Tibial nerve (tissue), 3 donors: Measurements from ENCODE around the gene RASSF8.

ENCODE experiments used
- CTCF ChIP-seq, 5 experiments: fragments of 200-600 bp in 3 of 5; fragments of 450-650 bp in 2 of 5; sonication (generic) in 3 of 5; IDR thresholded peaks; one replicate each; pipeline ENCODE4 v1.5.1; 2016 to 2019; ENCODE audit warnings: antibody characterized with exemption in 5 of 5, mild to moderate bottlenecking in 3 of 5, moderate library complexity in 2 of 5
- POLR2A ChIP-seq, 2 donors: fragments of 450-650 bp; IDR thresholded peaks; one replicate each; pipeline ENCODE4 v1.6.1; 2017; ENCODE audit warnings: antibody characterized with exemption in 2 of 2, mild to moderate bottlenecking in 2 of 2, moderate library complexity in 2 of 2

GRCh38 chr12:26047401-26048226 lies 89.1 kb downstream of the RASSF8 start:
- TF ChIP-seq CTCF (IDR thresholded peaks at IDR 0.05): no peak
- TF ChIP-seq POLR2A (IDR thresholded peaks at IDR 0.05): no peak
